ENCODE measurements around the gene MDFI.
A peak's percentile ranks its signal among the peaks of the same experiment; 100 is the strongest.
"Not testable (repeated sequence)": the region's sequence is repeated elsewhere in the genome, so short reads cannot be mapped to it uniquely, and the experiment has no call there.

MDFI gene

GRCh38 chr6:41602864-41603608, 35.2 kb upstream of the MDFI start:
- peak; percentile 84 for DNase-seq

- no peak for DNase-seq
Measured at GRCh38 chr6:41604006-41604405, 34.3 kb upstream of the MDFI start.

GRCh38 chr6:41605649-41606048, 32.6 kb upstream of the MDFI start:
- DNase-seq: no peak

GRCh38 chr6:41607036-41607435, 31.2 kb upstream of the MDFI start:
- no peak for DNase-seq

- DNase-seq: no peak
Measured at GRCh38 chr6:41607736-41608135, 30.5 kb upstream of the MDFI start.

GRCh38 chr6:41608443-41609151, 29.7 kb upstream of the MDFI start:
- DNase-seq: no peak

- no peak for DNase-seq
Measured at GRCh38 chr6:41614715-41615114, 23.6 kb upstream of the MDFI start.

- no peak for DNase-seq
Measured at GRCh38 chr6:41615311-41615710, 23.0 kb upstream of the MDFI start.

- DNase-seq: no peak
Measured at GRCh38 chr6:41618598-41618997, 19.7 kb upstream of the MDFI start.

- DNase-seq: not testable (repeated sequence)
Measured at GRCh38 chr6:41619193-41619592, 19.1 kb upstream of the MDFI start.

- DNase-seq: no peak
Measured at GRCh38 chr6:41621367-41621766, 16.9 kb upstream of the MDFI start.

GRCh38 chr6:41621802-41622201, 16.5 kb upstream of the MDFI start:
- DNase-seq: no peak

- no peak for DNase-seq
Measured at GRCh38 chr6:41622206-41622988, 15.9 kb upstream of the MDFI start.

GRCh38 chr6:41623330-41623729, 14.9 kb upstream of the MDFI start:
- DNase-seq: no peak

- no peak for DNase-seq
Measured at GRCh38 chr6:41624621-41625380, 13.5 kb upstream of the MDFI start.

- DNase-seq: peak; percentile 70
Measured at GRCh38 chr6:41625442-41625841, 12.8 kb upstream of the MDFI start.

- DNase-seq: no peak
Measured at GRCh38 chr6:41626022-41626421, 12.2 kb upstream of the MDFI start.

- DNase-seq: no peak
Measured at GRCh38 chr6:41626917-41627316, 11.4 kb upstream of the MDFI start.

- DNase-seq: no peak
Measured at GRCh38 chr6:41629128-41629527, 9.1 kb upstream of the MDFI start.

GRCh38 chr6:41630069-41630468, 8.2 kb upstream of the MDFI start:
- DNase-seq: no peak

GRCh38 chr6:41630946-41631345, 7.3 kb upstream of the MDFI start:
- no peak for DNase-seq

- DNase-seq: no peak
Measured at GRCh38 chr6:41633056-41633634, 5.1 kb upstream of the MDFI start.

GRCh38 chr6:41634657-41635056, 3.6 kb upstream of the MDFI start:
- no peak for DNase-seq
